Upper lobe of left lung (tissue), 6 donors: Measurements from ENCODE around the gene TXNDC17. TPM values are rescaled to one million over a fixed set of nuclear protein-coding genes. Genes with fewer than 3 reads are reported as not detected.

Experiments used
- ATAC-seq, 2 donors: fragments of 200-7000 bp; cut with Tn5 transposase; one replicate each; pipeline ENCODE4 v1.9.1; 2022; ENCODE audit warnings: mild to moderate bottlenecking in 2 of 2, moderate library complexity in 2 of 2; ENCODE audit not compliant: low FRiP score in 2 of 2
- DNase-seq, 2 donors: peaks; one replicate each; pipeline ENCODE4 v3.0.0-alpha.2; 2019 to 2020
- H3K27ac ChIP-seq, 4 donors: fragments of 200-600 bp; sonication (generic); one replicate each; pipeline ENCODE4 v1.5.1; 2016 to 2019
- H3K27me3 ChIP-seq, 4 donors: fragments of 200-600 bp; sonication (generic); one replicate each; pipeline ENCODE4 v1.5.1; 2017 to 2019
- H3K36me3 ChIP-seq, 4 donors: fragments of 200-600 bp; sonication (generic); one replicate each; pipeline ENCODE4 v1.5.1; 2016 to 2019
- H3K4me1 ChIP-seq, 4 donors: fragments of 200-600 bp; sonication (generic); one replicate each; pipeline ENCODE4 v1.5.1; 2018 to 2019
- H3K4me3 ChIP-seq, 4 donors: fragments of 200-600 bp; sonication (generic); one replicate each; pipeline ENCODE4 v1.5.1; 2017 to 2019; ENCODE audit warnings: mild to moderate bottlenecking in 2 of 4, moderate library complexity in 1 of 4
- H3K9me3 ChIP-seq, 4 donors: fragments of 200-600 bp; sonication (generic); one replicate each; pipeline ENCODE4 v1.5.1; 2018 to 2019
- EP300 ChIP-seq, 4 donors: sonication (generic); formaldehyde crosslinking; IDR thresholded peaks; one replicate each; pipeline ENCODE4 v1.5.1; 2017; ENCODE audit warnings: antibody characterized with exemption in 4 of 4, control low read depth in 2 of 4
- POLR2A ChIP-seq, 4 donors: fragments of 450-650 bp; IDR thresholded peaks; one replicate each; pipeline ENCODE4 v1.5.1; 2016 to 2017; ENCODE audit warnings: antibody characterized with exemption in 4 of 4, mild to moderate bottlenecking in 2 of 4
- POLR2AphosphoS5 ChIP-seq, 2 donors: sonication (generic); formaldehyde crosslinking; IDR thresholded peaks; one replicate each; pipeline ENCODE4 v1.5.1; 2017; ENCODE audit warnings: antibody characterized with exemption in 2 of 2
- WGBS, 2 donors: methylation state at CpG; one replicate each; pipeline ENCODE4 v1.1.5; 2017 to 2018; 5-methylcytosine and 5-hydroxymethylcytosine counted together
- total RNA-seq, 6 donors: library from RNA; depleted of rRNA in 4 of 6; stranded (reverse); fragments of >200 nt in 4 of 6; gene quantifications; one replicate each; pipeline versions ENCODE4 v1.1.0 to v1.2.1, GENCODE V29; 2016 to 2021
- TF ChIP-seq, protein P1 (sequence below), 6 experiments: fragments of 450-650 bp in 4 of 6; fragments of 200-600 bp in 2 of 6; sonication (generic) in 2 of 6; IDR thresholded peaks; one replicate each; pipeline ENCODE4 v1.5.1; 2016 to 2019; ENCODE audit warnings: antibody characterized with exemption in 6 of 6
- donor health status: DM: no; HTN: no; CAD: no; lungs with moderate emphysema.
- donor health status: DM: no; HTN: yes; CAD: no; lungs with severe emphysema.

The TXNDC17 gene
- total RNA-seq, 6 donors from 2014 or later, result 36.7 to 176 (median 67.0) TPM

DNA sequence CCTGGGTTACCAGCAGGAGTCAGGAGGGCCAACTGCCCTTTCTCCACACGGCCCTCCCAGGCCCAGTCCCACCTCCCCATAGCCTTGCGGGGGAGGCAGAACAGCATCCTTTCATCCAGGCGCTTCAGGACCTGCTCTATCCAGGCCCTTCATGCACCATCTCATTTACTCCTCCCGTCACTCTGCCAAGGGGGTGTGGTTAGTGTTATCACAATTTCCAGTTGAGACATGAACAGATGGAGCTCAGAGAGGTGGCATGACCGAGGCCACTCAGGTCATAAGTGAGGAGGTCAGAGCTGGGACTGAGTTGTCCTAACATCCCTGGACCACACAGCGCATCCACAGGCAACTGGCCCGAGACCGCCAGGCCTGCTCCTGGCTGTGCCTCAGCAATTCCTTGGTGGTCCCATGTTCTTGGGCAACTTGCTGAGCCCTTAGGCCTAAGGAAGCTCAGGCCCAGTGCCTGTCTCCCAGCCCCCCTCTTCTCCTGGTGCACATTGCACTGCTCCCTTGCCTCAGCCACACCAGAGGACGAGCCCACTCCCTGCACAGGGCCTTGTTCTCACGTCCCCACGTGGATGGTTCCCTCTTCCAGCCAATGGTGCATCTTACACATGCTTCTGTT, 34.5 kb downstream of the TXNDC17 start:
- H3K9me3 ChIP-seq, result no peaks in the 10 kb centered on the region
- H3K4me1 ChIP-seq, result no peaks in the 10 kb centered on the region
- no peak overlapping the region for H3K27ac ChIP-seq
- H3K27me3 ChIP-seq, result no peaks in the 10 kb centered on the region
- no peak for DNase-seq
- 75% methylated on average over 11 of the region's 11 CpGs for WGBS, 2 donors
- H3K4me3 ChIP-seq, result no peak overlapping the region
- no peak for TF ChIP-seq POLR2AphosphoS5 (IDR thresholded peaks at IDR 0.05)
- TF ChIP-seq EP300 (IDR thresholded peaks at IDR 0.05), result no peak
- TF ChIP-seq, protein P1, sequence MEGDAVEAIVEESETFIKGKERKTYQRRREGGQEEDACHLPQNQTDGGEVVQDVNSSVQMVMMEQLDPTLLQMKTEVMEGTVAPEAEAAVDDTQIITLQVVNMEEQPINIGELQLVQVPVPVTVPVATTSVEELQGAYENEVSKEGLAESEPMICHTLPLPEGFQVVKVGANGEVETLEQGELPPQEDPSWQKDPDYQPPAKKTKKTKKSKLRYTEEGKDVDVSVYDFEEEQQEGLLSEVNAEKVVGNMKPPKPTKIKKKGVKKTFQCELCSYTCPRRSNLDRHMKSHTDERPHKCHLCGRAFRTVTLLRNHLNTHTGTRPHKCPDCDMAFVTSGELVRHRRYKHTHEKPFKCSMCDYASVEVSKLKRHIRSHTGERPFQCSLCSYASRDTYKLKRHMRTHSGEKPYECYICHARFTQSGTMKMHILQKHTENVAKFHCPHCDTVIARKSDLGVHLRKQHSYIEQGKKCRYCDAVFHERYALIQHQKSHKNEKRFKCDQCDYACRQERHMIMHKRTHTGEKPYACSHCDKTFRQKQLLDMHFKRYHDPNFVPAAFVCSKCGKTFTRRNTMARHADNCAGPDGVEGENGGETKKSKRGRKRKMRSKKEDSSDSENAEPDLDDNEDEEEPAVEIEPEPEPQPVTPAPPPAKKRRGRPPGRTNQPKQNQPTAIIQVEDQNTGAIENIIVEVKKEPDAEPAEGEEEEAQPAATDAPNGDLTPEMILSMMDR (IDR thresholded peaks at IDR 0.05), result no peak
- no peak for TF ChIP-seq POLR2A (IDR thresholded peaks at IDR 0.05)
- H3K36me3 ChIP-seq, result no peaks in the 10 kb centered on the region
- ATAC-seq, result no peak

DNA sequence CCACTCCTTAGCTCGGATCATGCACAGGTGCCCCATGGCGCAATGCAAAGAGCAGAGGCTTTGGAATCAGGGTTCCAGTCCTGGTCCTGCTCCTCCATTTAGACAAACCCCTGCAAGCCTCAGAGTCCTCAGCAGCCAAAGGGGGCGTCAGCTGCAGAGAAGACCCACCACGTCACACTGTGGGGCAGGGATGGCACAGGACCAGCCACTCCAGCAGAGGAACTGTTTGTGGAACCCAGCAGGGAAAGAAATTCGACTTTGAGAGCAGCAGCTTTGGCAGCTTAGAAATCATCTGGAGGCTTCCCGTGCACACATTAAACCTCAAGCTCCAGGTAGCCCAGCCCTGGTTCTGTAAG, 35.9 kb downstream of the TXNDC17 start:
- H3K4me1 ChIP-seq, result no peaks in the 10 kb centered on the region
- ATAC-seq (no peak), DNase-seq (no peak)
- WGBS, 2 donors, result 68% methylated on average over 6 of the region's 6 CpGs; no CpG with 5 or more reads in 1 of the 2 donors
- no peaks in the 10 kb centered on the region for H3K36me3 ChIP-seq
- no peak overlapping the region for H3K4me3 ChIP-seq
- TF ChIP-seq, protein P1 (IDR thresholded peaks at IDR 0.05), result no peak
- no peak for TF ChIP-seq EP300 (IDR thresholded peaks at IDR 0.05)
- no peak for TF ChIP-seq POLR2A (IDR thresholded peaks at IDR 0.05)
- no peak for TF ChIP-seq POLR2AphosphoS5 (IDR thresholded peaks at IDR 0.05)
- H3K9me3 ChIP-seq, result no peaks in the 10 kb centered on the region
- H3K27ac ChIP-seq, result no peak overlapping the region
- H3K27me3 ChIP-seq, result no peaks in the 10 kb centered on the region

DNA sequence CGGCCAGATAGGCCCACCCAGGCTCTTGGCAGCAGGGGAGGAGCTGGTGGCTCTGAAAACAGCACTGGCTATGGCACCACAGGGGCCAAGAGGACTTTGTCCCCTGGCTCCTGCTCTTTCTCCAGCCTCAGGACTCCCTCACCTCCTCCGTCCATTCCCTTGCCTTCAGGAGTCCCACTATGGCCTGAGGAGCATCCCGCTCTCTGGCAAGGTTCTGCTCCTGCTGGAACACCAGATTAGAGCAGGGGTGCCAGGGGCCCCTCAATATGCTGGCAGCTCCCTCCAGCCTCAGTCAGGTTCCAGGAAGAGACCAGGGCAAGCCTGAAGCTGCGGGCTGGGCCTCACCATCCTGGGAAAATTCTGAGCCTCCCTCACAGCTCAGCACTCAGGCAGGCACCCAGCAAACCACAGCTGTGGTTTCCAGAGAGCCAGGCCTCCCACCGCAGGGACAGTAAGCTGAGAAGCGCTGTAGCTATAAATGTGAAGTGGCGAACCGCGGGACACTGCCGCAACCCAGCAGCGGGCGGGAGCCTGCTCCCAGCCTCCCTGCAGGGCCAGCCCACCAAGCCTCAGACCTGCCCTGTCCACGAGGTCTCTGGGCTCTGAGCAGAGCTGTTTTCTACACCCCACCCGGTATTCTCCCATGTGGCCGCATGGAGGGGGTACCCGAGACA, 36.4 kb downstream of the TXNDC17 start:
- no peak for TF ChIP-seq POLR2AphosphoS5 (IDR thresholded peaks at IDR 0.05)
- no peak for TF ChIP-seq EP300 (IDR thresholded peaks at IDR 0.05)
- TF ChIP-seq POLR2A (IDR thresholded peaks at IDR 0.05), result no peak
- TF ChIP-seq, protein P1 (IDR thresholded peaks at IDR 0.05), result no peak
- Histone ChIP-seq H3K4me3 (no peak overlapping the region), H3K9me3 (no peaks in the 10 kb centered on the region), H3K4me1 (no peaks in the 10 kb centered on the region), H3K27me3 (no peaks in the 10 kb centered on the region), H3K36me3 (no peaks in the 10 kb centered on the region), H3K27ac (no peak overlapping the region)
- DNase-seq (peak in 1 of 2 donors; percentile 51), ATAC-seq (peak in 1 of 2 donors; percentile 21)
- 61 to 67% methylated on average over 9 to 10 of the region's 16 CpGs for WGBS, 2 donors

DNA sequence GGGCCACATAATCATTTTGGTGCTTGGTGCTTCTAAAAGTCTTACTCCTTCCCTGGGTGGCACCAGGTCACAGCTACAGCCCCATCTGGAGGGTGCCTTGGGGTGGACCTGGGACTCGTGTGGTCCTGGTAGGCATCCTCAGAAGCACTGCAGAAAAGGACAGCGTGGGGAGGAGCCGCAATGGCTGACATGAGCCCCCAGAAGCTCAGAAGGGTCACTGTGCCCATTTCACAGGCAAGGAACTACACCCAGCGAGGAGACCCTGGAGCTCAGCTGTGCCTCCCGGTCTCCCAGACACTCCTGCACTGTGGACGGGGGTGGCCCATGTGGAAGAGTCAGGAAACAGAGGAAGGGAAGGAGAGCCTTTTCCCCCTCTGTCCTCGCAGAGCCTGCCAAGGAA, 37.1 kb downstream of the TXNDC17 start:
- DNase-seq, result no peak
- TF ChIP-seq EP300 (IDR thresholded peaks at IDR 0.05) (no peak), POLR2A (IDR thresholded peaks at IDR 0.05) (no peak), POLR2AphosphoS5 (IDR thresholded peaks at IDR 0.05) (no peak)
- TF ChIP-seq, protein P1 (IDR thresholded peaks at IDR 0.05), result no peak
- 80 to 91% methylated on average over 4 to 7 of the region's 7 CpGs for WGBS, 2 donors
- Histone ChIP-seq H3K9me3 (no peaks in the 10 kb centered on the region), H3K4me3 (no peak overlapping the region), H3K4me1 (no peaks in the 10 kb centered on the region), H3K27ac (no peak overlapping the region), H3K36me3 (no peaks in the 10 kb centered on the region), H3K27me3 (no peaks in the 10 kb centered on the region)
- ATAC-seq, result no peak

DNA sequence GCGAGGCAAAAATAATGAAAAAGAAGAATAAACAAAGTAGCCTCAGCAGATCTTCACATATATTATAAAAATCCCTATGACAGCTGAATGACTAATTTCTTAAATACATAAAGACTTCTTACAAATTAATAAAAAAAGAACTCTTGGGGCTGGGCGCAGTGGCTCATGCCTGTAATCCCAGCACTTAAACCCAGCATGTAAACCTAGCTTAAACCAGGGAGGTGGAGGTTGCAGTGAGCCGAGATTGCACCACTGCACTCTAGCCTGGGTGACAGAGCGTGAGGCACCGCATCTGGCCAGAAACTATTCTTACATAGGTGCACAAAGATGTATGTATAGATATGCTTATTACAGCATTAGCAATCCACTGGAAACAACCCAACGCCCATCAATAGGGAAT, 38.4 kb downstream of the TXNDC17 start:
- H3K9me3 ChIP-seq, result no peaks in the 10 kb centered on the region
- WGBS, 2 donors, result 74 to 79% methylated on average over 6 of the region's 6 CpGs
- ATAC-seq, result no peak
- TF ChIP-seq, protein P1 (IDR thresholded peaks at IDR 0.05), result no peak
- no peak for TF ChIP-seq POLR2AphosphoS5 (IDR thresholded peaks at IDR 0.05)
- no peak for TF ChIP-seq POLR2A (IDR thresholded peaks at IDR 0.05)
- TF ChIP-seq EP300 (IDR thresholded peaks at IDR 0.05), result no peak
- no peak overlapping the region for H3K27ac ChIP-seq
- H3K27me3 ChIP-seq, result no peaks in the 10 kb centered on the region
- H3K4me3 ChIP-seq, result no peak overlapping the region
- DNase-seq, result no peak
- H3K36me3 ChIP-seq, result no peaks in the 10 kb centered on the region
- H3K4me1 ChIP-seq, result no peaks in the 10 kb centered on the region
